Measurements from ENCODE around the gene LRBA. TPM values are rescaled to one million over a fixed set of nuclear protein-coding genes. Genes with fewer than 3 reads are reported as not detected.

LRBA gene
- total and polyA plus RNA-seq, 2 of the 4 experiments (the other 2 are of a cell fraction), result 10.2 to 51.6 TPM

GRCh38 chr4:150248181-150248580, 766.9 kb downstream of the LRBA start:
- WGBS, 2 experiments (ENCODE audit: extremely low coverage in 2 of 2, insufficient read length in 1 of 2), result 54% methylated on average over 3 of the region's 4 CpGs; no CpG with 5 or more reads in 1 of the 2 experiments
- no peak overlapping the region for H3K4me2 ChIP-seq (ENCODE audit: low read depth, low read length)
- ATAC-seq (ENCODE audit: low read depth), result peak; percentile 47

More at GRCh38 chr4:150248181-150248580, 766.9 kb downstream of the LRBA start:
- H2AK9ac ChIP-seq (replicated peaks; ENCODE audit: low read depth, low read length, poor library complexity), result no peak overlapping the region
- no peak overlapping the region for H2BK15ac ChIP-seq (ENCODE audit: low read depth, low read length)
- TF ChIP-seq SMC3 (IDR thresholded peaks at IDR 0.05; ENCODE audit: low read depth, low read length), result no peak
- TF ChIP-seq CHD1 (IDR thresholded peaks at IDR 0.05; ENCODE audit: low read depth, low read length), result no peak
- no peak for TF ChIP-seq MAZ (IDR thresholded peaks at IDR 0.05; ENCODE audit: borderline replicate concordance, low read depth, low read length)
- no peak for TF ChIP-seq MXI1 (IDR thresholded peaks at IDR 0.05; ENCODE audit: borderline replicate concordance, low read depth, low read length)
- TF ChIP-seq FOS (IDR thresholded peaks at IDR 0.05; ENCODE audit: low read depth, low read length), result no peak
- no peak overlapping the region for H4K91ac ChIP-seq (ENCODE audit: insufficient read depth, low read depth, low read length)
- H3K27me3 ChIP-seq (ENCODE audit: control insufficient read depth, insufficient read depth, low read length), result no peaks in the 10 kb centered on the region
- no peak overlapping the region for H3K56ac ChIP-seq (ENCODE audit: extremely low read depth, insufficient read depth, low read length)
- no peak overlapping the region for H4K5ac ChIP-seq (ENCODE audit: low read depth, low read length)
- DNase-seq, result peak; percentile 40
- H3K4ac ChIP-seq (ENCODE audit: low read depth, low read length), result no peak overlapping the region
- CTCF ChIA-PET, result no interaction called here
- H2AK5ac ChIP-seq (ENCODE audit: low read depth, low read length), result no peak overlapping the region
- H2BK20ac ChIP-seq (ENCODE audit: low read depth, low read length), result no peak overlapping the region
- no peak overlapping the region for H4K8ac ChIP-seq (ENCODE audit: low read depth in 2 of 2, low read length in 2 of 2)
- H3K18ac ChIP-seq (ENCODE audit: low read depth, low read length), result no peak overlapping the region
- H3K36me3 ChIP-seq (ENCODE audit: control insufficient read depth, insufficient read depth, low read length), result peaks cover 19% of the 10 kb centered on the region
- H2AFZ ChIP-seq (replicated peaks; ENCODE audit: low read length, poor library complexity), result no peak overlapping the region
- no peak overlapping the region for H3K4me3 ChIP-seq (ENCODE audit: insufficient read depth, low read depth, low read length)
- no peak overlapping the region for H3K27ac ChIP-seq (ENCODE audit: insufficient read depth, low read length)
- BruUV-seq (replicated peaks), result no TSS peak
- H3K79me1 ChIP-seq (ENCODE audit: low read depth in 1 of 2, low read length in 2 of 2), result peaks cover 3 to 4% of the 10 kb centered on the region in 2 experiments; a peak in 1 of 4 replicates
- no peak overlapping the region for H2BK5ac ChIP-seq (ENCODE audit: low read depth, low read length, poor library complexity, severe bottlenecking)
- intact Hi-C loops (cut with micrococcal nuclease) (no loop called here), dilution Hi-C loops (cut with HindIII; ENCODE audit: low sequenced_read_pairs, unreplicated experiment) (no loop called here), in situ Hi-C loops (cut with MboI; ENCODE audit: low sequenced_read_pairs) (loop anchor here (10.0 kb wide), 1 partner anchor 233 kb away; no protein-coding TSS in a partner anchor)
- H3K9me1 ChIP-seq (ENCODE audit: insufficient read depth, low read length), result peaks cover 3% of the 10 kb centered on the region; the same call in 1 of the 2 replicates
- H3K14ac ChIP-seq (replicated peaks; ENCODE audit: low read depth, low read length), result no peak overlapping the region
- H3K9me3 ChIP-seq (ENCODE audit: control insufficient read depth, insufficient read depth, low read length), result no peaks in the 10 kb centered on the region
- H3K4me1 ChIP-seq (ENCODE audit: control insufficient read depth, insufficient read depth, low read length), result peaks cover 7% of the 10 kb centered on the region
- H4K20me1 ChIP-seq (ENCODE audit: insufficient read depth, low read length), result no peaks in the 10 kb centered on the region
- no peak overlapping the region for H3K9ac ChIP-seq (ENCODE audit: low read depth, low read length)
- H2BK120ac ChIP-seq (ENCODE audit: low read depth, low read length), result no peak overlapping the region; the same call in 1 of the 2 replicates
- no peak overlapping the region for H3K23ac ChIP-seq (ENCODE audit: low read depth, low read length)
- POLR2A ChIA-PET (ENCODE audit: unreplicated experiment), result no interaction called here
